Stimulated activated CD4-positive, alpha-beta T cell treated with anti-CD3 and anti-CD28 coated beads, Interleukin-12 subunit alpha, Interleukin-12 subunit beta, amount 100 ng/mL, for 4 hours (primary cell): ENCODE data around the gene TMEM240.
"Not testable (repeated sequence)": the region's sequence is repeated elsewhere in the genome, so short reads cannot be mapped to it uniquely, and the experiment has no call there.

Experiments
- DNase-seq: peaks from one replicate; pipeline ENCODE4 v3.0.0-alpha.2; 2020

TMEM240 gene

GRCh38 chr1:1540090-1540817, at the start of gene TMEM240:
TSS of gene TMEM240 (minus strand) at chr1:1540624. CDS start at chr1:1540346, 278 bp downstream.
- DNase-seq = peak; percentile 55

GRCh38 chr1:1583347-1584010, 43.1 kb upstream of the TMEM240 start:
- no peak for DNase-seq

GRCh38 chr1:1582585-1583346, 42.3 kb upstream of the TMEM240 start:
- no peak for DNase-seq

- DNase-seq = no peak
Observed at GRCh38 chr1:1578371-1578940, 38.0 kb upstream of the TMEM240 start.

GRCh38 chr1:1577367-1578011, 37.1 kb upstream of the TMEM240 start:
- DNase-seq = no peak

GRCh38 chr1:1574721-1575537, 34.5 kb upstream of the TMEM240 start, which contains the start of gene SSU72:
TSS of gene SSU72 (minus strand) at chr1:1574863. CDS start at chr1:1574557, 306 bp downstream.
- peak; percentile 93 for DNase-seq

GRCh38 chr1:1573843-1574720, 33.7 kb upstream of the TMEM240 start:
- DNase-seq = peak; percentile 66

GRCh38 chr1:1569341-1569740, 28.9 kb upstream of the TMEM240 start:
- DNase-seq = no peak

- DNase-seq = no peak
Observed at GRCh38 chr1:1567891-1568291, 27.5 kb upstream of the TMEM240 start.

GRCh38 chr1:1567152-1567875, 26.9 kb upstream of the TMEM240 start:
- no peak for DNase-seq

- DNase-seq = no peak
Observed at GRCh38 chr1:1565340-1565739, 24.9 kb upstream of the TMEM240 start.

- DNase-seq = no peak
Observed at GRCh38 chr1:1564268-1564667, 23.8 kb upstream of the TMEM240 start.

GRCh38 chr1:1563688-1564087, 23.3 kb upstream of the TMEM240 start:
- no peak for DNase-seq

- DNase-seq = no peak
Observed at GRCh38 chr1:1562556-1563195, 22.3 kb upstream of the TMEM240 start.

- no peak for DNase-seq
Observed at GRCh38 chr1:1561801-1562470, 21.5 kb upstream of the TMEM240 start.

- no peak for DNase-seq
Observed at GRCh38 chr1:1560178-1560577, 19.8 kb upstream of the TMEM240 start.

GRCh38 chr1:1559066-1559465, 18.6 kb upstream of the TMEM240 start:
- no peak for DNase-seq

- DNase-seq = no peak
Observed at GRCh38 chr1:1558591-1558990, 18.2 kb upstream of the TMEM240 start.

- DNase-seq = not testable (repeated sequence)
Observed at GRCh38 chr1:1557688-1558087, 17.3 kb upstream of the TMEM240 start.
